ENCODE data around the gene GLUD1.

- TF ChIP-seq POLR2A (IDR thresholded peaks at IDR 0.05) (no peak), CTCF (IDR thresholded peaks at IDR 0.05) (no peak)
These were observed 26.4 kb downstream of the GLUD1 start for GRCh38 chr10:87068281-87068680.

Measured in testis (tissue), 2 donors.